Iris pigment epithelial cell (primary cell): ENCODE results near the gene CPOX.
"Not testable (repeated sequence)": the region's sequence is repeated elsewhere in the genome, so short reads cannot be mapped to it uniquely, and the experiment has no call there.

Experiments used
- DNase-seq: peaks from one replicate; pipeline ENCODE4 v3.0.0-alpha.2; 2011; ENCODE audit warnings: low read depth

The CPOX gene

GRCh38 chr3:98561727-98562521, 31.5 kb downstream of the CPOX start:
- DNase-seq = peak; percentile 61

GRCh38 chr3:98560911-98561310, 32.5 kb downstream of the CPOX start:
- DNase-seq = no peak

- DNase-seq = not testable (repeated sequence)
Measured at GRCh38 chr3:98559769-98560168, 33.6 kb downstream of the CPOX start.

DNA sequence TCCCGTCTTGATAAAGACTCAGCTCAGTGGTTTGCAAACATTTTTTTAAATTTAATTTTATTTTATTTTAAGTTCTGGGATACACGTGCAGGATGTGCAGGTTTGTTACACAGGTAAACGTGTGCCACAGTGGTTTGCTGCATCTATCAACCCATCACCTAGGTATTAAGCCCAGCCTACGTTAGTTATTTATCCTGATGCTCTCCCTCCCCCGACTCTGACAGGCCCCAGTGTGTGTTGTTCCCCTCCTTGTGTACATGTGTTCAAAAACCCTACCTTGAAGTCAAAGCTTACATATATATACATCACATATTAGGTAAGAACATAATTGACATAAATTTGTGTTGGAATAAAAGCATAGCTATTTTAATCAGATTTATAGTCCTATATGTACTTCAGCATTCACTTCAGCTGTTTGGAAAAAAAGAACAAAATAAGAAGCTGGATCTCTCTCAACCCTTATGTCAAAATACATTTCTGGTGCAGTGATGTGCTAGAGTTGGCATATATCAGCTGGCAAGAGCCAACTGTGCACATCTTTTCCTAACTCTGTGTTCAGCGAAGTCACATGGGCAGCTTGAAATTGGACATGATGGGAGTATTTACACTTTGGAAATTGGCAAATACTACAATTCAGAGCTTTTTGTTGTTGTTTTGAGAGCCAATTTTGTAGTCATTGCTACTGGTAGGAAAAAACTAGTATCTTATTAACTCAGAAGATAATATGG, 35.1 kb downstream of the CPOX start:
- DNase-seq = no peak

DNA sequence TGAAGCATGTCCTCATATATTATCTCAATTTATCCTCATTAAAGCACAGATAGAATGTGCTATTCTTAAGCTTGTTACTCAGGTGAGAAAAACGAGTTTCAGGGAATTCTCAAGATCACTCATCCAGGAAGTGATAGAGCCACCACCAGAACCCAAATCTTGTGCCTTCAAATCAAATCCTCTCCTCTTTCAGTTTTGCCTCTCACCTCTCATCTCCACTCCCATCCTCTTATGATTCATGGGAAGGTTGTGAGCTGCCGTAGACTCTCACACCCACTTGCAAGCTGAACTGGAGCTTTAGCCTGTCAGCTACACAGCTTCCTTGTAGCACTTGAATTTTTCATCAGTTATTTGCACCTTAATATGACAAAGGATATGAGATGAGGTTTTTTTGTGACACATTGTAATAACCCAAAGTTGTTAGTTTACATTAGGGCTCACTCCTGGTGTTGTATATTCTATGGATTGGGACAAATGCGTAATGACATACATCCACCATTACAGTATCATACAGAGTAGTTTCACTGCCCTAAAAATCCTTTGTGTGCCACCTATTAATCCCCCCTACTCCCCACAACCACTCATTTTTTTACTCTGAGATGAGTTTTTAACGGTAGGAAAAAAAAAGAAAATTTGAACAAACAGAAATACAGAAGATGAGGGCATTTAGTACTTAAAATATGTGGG, 35.9 kb downstream of the CPOX start:
- no peak for DNase-seq

- no peak for DNase-seq
Measured at GRCh38 chr3:98556164-98557130, 37.0 kb downstream of the CPOX start.

DNA sequence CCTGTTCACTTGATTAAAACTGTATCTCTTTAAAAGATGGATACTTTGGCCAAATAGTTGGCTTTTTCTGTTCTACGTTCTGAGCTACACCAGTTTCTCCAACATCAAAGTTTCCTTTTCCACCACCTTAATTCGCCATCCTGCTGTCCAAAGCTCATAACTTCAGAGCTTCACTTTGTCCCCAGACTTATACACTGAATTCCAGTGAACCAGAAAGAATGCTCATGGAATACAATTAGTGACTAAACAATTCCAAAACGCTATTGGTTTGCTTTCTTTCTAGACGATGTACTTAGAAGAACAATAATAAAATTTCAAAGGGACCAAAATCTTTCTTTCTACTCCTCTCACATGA, 38.4 kb downstream of the CPOX start:
- DNase-seq = no peak

GRCh38 chr3:98554580-98554979, 38.8 kb downstream of the CPOX start:
- DNase-seq = no peak

- no peak for DNase-seq
Measured at GRCh38 chr3:98553753-98554152, 39.7 kb downstream of the CPOX start.

GRCh38 chr3:98553021-98553563, 40.3 kb downstream of the CPOX start:
- no peak for DNase-seq

DNA sequence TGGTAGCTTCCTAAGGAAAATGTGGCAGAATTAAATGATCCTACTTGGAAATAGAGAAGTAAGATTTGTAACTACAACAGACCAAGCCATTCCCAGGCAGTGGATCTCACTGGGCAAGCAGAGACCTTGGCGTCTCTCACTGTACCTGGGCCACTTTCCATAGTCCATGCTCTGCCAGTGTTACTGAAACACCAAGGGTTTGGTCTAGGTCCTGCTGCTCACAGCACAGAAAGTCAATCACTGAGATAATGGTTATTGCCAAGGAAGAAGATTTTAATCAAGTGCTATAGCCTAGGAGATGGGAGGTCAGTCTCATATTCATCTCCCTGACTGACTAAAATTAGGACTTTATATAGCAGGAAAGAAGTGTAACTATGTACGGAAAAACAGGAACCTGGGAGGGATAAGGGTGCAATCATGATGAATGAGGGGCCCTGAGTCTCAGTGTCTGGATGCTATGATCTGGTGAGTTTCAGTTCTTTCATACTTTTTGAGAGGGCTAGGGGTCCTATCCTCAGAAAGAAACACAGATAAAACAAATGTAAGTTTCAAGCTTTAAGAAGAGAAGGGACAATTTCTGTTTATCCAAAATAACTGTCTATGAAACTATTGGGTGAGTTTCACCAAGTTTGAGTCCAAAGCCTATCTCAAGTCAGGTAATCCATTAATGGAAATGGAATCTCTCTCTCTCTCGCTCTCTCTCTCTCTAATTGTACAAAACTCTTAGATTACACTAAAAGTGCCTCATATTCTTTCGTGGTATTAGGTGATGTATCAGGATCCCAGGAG, 41.0 kb downstream of the CPOX start:
- no peak for DNase-seq

- DNase-seq = no peak
Measured at GRCh38 chr3:98551754-98552153, 41.7 kb downstream of the CPOX start.

GRCh38 chr3:98551236-98551635, 42.2 kb downstream of the CPOX start:
- DNase-seq = no peak

GRCh38 chr3:98550833-98551232, 42.6 kb downstream of the CPOX start:
- no peak for DNase-seq

DNA sequence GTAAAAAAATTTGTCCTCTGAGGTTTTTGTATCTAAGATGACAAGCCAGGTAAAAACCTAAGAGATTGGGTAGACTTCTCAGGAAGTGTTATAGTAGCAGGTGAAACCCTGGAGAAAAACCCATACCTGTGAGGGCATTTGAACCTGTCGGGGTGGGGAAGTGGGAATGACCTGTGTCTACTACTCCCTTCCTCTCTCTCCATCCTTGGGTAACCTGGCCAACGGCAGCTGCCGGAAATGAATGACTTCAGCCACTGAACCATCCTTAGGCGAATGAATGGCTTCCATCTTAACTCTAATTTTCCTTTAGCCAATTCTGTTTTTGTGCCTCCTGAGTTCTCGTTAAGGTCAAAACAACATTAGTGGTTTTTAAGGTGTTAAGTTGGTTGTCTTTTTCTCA, 44.9 kb downstream of the CPOX start:
- no peak for DNase-seq

DNA sequence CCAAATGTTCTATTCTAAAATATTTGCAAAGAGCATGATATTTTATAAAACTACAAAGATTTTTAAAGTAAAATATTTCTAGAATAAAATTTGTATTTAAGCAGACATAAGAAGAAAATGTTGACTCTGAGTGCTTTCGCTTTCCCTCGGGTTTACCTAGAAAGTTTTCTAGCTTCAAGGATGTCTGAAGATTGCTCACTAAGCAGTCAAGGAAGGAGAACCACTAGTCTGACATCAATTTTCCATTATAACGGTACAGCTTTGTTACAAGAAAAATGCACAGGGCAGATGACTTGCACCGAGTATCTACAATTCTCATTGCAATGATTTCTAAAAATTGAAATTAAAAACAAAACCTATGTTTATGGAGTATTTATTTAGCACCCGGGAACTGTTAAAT, 47.5 kb downstream of the CPOX start:
- no peak for DNase-seq

- no peak for DNase-seq
Measured at GRCh38 chr3:98542623-98543022, 50.8 kb downstream of the CPOX start.

GRCh38 chr3:98541695-98542094, 51.7 kb downstream of the CPOX start:
- DNase-seq = no peak

GRCh38 chr3:98540346-98540745, 53.1 kb downstream of the CPOX start:
- no peak for DNase-seq

GRCh38 chr3:98536456-98537017, 56.9 kb downstream of the CPOX start:
- no peak for DNase-seq
